Calu3 (cell line): ENCODE measurements around the gene LIMCH1. TPM values are rescaled to one million over a fixed set of nuclear protein-coding genes. Genes with fewer than 3 reads are reported as not detected.

ENCODE experiments used
- BruUV-seq: library from RNA; stranded (reverse); fragments of 400-500 nt; replicated peaks from 2 replicates; lab custom pipeline; 2021; lab: Mats Ljungman, UMichigan
- CTCF ChIA-PET: fragments of 300-600 bp; sonication (Branson Sonifier 250); formaldehyde crosslinking; loops from one replicate; lab custom pipeline; 2022; ENCODE audit warnings: antibody characterized with exemption; lab: Charles Lee
- DNase-seq: peaks from one replicate; pipeline ENCODE4 v3.0.0; 2022
- H3K27ac Mint-ChIP-seq: one replicate; pipeline ENCODE4 v1.8.0; 2022; ENCODE audit warnings: mixed read lengths; ENCODE audit not compliant: unreplicated experiment
- H3K27me3 Mint-ChIP-seq: one replicate; pipeline ENCODE4 v1.8.0; 2022; ENCODE audit warnings: mixed read lengths; ENCODE audit not compliant: unreplicated experiment
- H3K36me3 Mint-ChIP-seq: one replicate; pipeline ENCODE4 v1.8.0; 2022; ENCODE audit warnings: mild to moderate bottlenecking, moderate library complexity, mixed read lengths; ENCODE audit not compliant: insufficient read depth, unreplicated experiment
- H3K4me1 Mint-ChIP-seq: one replicate; pipeline ENCODE4 v1.8.0; 2022; ENCODE audit warnings: mild to moderate bottlenecking, low read depth, mixed read lengths; ENCODE audit not compliant: unreplicated experiment
- H3K4me3 Mint-ChIP-seq: one replicate; pipeline ENCODE4 v1.8.0; 2022; ENCODE audit warnings: mild to moderate bottlenecking, low read depth, moderate library complexity, mixed read lengths; ENCODE audit not compliant: unreplicated experiment
- H3K9me3 Mint-ChIP-seq: one replicate; pipeline ENCODE4 v1.8.0; 2022; ENCODE audit warnings: low read depth, mixed read lengths; ENCODE audit not compliant: unreplicated experiment
- intact Hi-C: fragments of 100-400 bp; cut with micrococcal nuclease; formaldehyde crosslinking; loops from one replicate; pipeline ENCODE4 v1.10.0; 2022; ENCODE audit not compliant: unreplicated experiment
- total RNA-seq: library from RNA; stranded (reverse); gene quantifications from 2 replicates; pipeline ENCODE4 v1.2.3, GENCODE V29; 2022
- TF ChIP-seq, protein P1 (sequence below): fragments of 200-600 bp; IDR thresholded peaks from one replicate; pipeline ENCODE4 v1.8.0; 2022; ENCODE audit warnings: antibody characterized with exemption; ENCODE audit not compliant: unreplicated experiment

Gene LIMCH1
- total RNA-seq, 1 experiment from 2014 or later: 78.7 TPM

DNA sequence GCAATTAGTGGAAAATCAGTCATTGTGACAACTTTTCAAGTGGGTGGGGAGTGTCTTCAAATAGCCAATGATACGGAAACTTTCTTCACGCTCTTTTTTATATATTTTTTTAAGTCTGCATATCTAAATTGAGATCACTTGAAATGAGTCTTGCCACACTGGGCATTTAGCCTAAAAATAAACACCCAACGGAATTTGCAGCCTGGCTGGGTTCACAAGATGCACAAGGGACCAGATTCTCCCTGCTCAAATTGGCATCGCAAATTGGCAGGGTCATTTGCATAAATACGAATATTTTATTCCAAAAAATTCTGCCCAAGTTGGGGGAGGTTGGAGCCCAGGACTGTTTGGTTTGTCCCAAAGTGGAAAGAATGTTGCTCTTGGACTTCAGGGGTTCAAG is 87.6 kb downstream of the LIMCH1 start:
- Mint-ChIP-seq H3K4me3 (no peak overlapping the region), H3K27me3 (no peaks in the 10 kb centered on the region), H3K9me3 (no peaks in the 10 kb centered on the region), H3K4me1 (no peaks in the 10 kb centered on the region), H3K36me3 (peaks cover 4% of the 10 kb centered on the region), H3K27ac (no peak overlapping the region)
- TF ChIP-seq, protein P1, sequence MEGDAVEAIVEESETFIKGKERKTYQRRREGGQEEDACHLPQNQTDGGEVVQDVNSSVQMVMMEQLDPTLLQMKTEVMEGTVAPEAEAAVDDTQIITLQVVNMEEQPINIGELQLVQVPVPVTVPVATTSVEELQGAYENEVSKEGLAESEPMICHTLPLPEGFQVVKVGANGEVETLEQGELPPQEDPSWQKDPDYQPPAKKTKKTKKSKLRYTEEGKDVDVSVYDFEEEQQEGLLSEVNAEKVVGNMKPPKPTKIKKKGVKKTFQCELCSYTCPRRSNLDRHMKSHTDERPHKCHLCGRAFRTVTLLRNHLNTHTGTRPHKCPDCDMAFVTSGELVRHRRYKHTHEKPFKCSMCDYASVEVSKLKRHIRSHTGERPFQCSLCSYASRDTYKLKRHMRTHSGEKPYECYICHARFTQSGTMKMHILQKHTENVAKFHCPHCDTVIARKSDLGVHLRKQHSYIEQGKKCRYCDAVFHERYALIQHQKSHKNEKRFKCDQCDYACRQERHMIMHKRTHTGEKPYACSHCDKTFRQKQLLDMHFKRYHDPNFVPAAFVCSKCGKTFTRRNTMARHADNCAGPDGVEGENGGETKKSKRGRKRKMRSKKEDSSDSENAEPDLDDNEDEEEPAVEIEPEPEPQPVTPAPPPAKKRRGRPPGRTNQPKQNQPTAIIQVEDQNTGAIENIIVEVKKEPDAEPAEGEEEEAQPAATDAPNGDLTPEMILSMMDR: no peak
- DNase-seq: no peak
- no TSS peak for BruUV-seq
- intact Hi-C loops: no loop called here
- CTCF ChIA-PET: interaction anchor here (0.5 kb wide), 1 partner anchor 282 kb away, joined by 4 read pairs; no protein-coding TSS in a partner anchor

DNA sequence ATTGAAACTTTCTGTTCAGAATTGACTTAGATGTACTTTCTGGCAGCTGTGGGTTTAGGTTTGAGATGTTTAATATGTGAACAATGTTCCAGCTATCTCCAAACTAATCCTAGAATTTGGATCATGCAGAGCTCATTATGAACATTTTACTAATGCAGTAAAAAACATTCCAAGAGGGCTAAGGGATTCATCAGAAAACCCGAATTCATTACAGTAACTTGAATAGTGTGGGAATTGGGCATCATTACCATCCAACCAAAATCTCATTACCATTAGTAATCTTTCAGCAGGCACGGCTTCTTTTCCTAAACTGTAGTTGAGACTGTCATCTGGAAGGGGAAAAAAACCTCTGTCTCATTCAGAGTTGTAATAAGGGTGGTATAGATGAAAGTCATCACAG is 91.0 kb downstream of the LIMCH1 start:
- Mint-ChIP-seq H3K27me3 (no peaks in the 10 kb centered on the region), H3K27ac (no peak overlapping the region), H3K4me1 (no peaks in the 10 kb centered on the region), H3K9me3 (no peaks in the 10 kb centered on the region), H3K36me3 (peaks cover 4% of the 10 kb centered on the region), H3K4me3 (no peak overlapping the region)
- intact Hi-C loops: no loop called here
- BruUV-seq: no TSS peak
- CTCF ChIA-PET: no interaction called here
- TF ChIP-seq, protein P1: no peak
- no peak for DNase-seq

DNA sequence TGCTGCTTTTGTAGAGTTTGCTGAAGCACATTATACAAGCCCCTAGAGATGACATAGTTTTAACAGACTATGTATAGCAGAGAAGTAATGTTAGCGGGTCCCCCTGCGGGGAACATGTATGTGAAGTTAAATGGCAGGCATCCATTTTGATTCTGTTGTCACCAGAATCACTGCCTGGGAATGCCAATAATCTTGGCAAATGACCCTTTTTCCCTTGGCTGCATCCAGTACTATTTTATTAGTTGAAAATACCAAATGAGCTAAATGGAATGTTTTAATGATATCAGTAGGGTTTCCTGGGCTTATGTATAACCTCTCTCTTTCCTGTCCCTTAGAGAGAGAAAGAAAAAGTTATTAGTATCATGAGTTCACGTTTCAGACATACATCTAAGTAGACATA is 93.6 kb downstream of the LIMCH1 start:
- no peak overlapping the region for H3K27ac Mint-ChIP-seq
- TF ChIP-seq, protein P1: no peak
- H3K27me3 Mint-ChIP-seq: no peaks in the 10 kb centered on the region
- no TSS peak for BruUV-seq
- no peaks in the 10 kb centered on the region for H3K4me1 Mint-ChIP-seq
- DNase-seq: no peak
- CTCF ChIA-PET: no interaction called here
- intact Hi-C loops: no loop called here
- peaks cover 3% of the 10 kb centered on the region for H3K36me3 Mint-ChIP-seq
- H3K4me3 Mint-ChIP-seq: no peak overlapping the region
- H3K9me3 Mint-ChIP-seq: no peaks in the 10 kb centered on the region

DNA sequence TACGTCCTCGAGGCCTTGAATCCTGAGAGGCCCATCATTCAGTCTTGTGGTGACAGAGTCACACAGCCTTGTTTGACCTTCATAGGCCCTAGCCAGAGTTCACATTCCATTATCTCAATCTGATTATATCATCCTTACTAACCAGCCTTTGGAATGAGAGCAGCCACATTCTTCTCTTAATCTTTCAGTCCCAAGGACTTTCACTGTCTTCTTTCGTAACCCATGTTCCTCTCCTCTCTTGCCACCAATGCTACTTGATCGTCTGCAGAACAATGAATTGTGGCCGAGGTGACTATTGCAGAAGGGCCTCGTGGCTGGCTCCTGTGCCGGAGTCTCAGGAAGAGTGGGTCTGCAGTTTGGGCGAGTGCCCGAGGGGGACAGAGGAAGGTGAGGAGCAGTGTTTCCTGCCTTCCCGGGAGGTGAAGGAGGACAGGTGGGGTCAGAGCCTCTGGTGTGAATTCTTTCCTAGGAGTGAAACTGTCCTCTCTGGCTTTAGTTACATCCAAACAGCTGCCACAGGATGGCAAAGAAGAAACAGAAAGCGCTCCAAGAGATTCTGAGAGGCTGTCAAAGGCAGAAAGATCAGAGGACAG is 94.6 kb downstream of the LIMCH1 start:
- Mint-ChIP-seq H3K9me3 (no peaks in the 10 kb centered on the region), H3K4me3 (no peak overlapping the region), H3K36me3 (no peaks in the 10 kb centered on the region), H3K4me1 (no peaks in the 10 kb centered on the region), H3K27me3 (no peaks in the 10 kb centered on the region), H3K27ac (no peak overlapping the region)
- intact Hi-C loops: no loop called here
- DNase-seq: no peak
- CTCF ChIA-PET: no interaction called here
- TF ChIP-seq, protein P1: no peak
- BruUV-seq: no TSS peak
